HEK293 (cell line): ENCODE measurements around the gene ELOVL3.

Experiments used
- CTCF ChIA-PET: fragments of 350-600 bp; formaldehyde crosslinking; extraction: SDS; loops from one replicate; lab custom pipeline; 2021; ENCODE audit warnings: antibody characterized with exemption; lab: Yijun Ruan, JAX
- POLR2A ChIA-PET: fragments of 300-600 bp; formaldehyde crosslinking; extraction: SDS; loops from one replicate; lab custom pipeline; 2020; ENCODE audit warnings: antibody characterized with exemption, inconsistent platforms; lab: Yijun Ruan, JAX
- H3K27ac ChIP-seq: fragments of 200-500 bp; sonication (Bioruptor generic); 2 replicates; pipeline ENCODE4 v1.5.1; 2014; ENCODE audit warnings: low read depth, low read length, control low read depth, inconsistent platforms; ENCODE audit errors: extremely low read depth
- H3K36me3 ChIP-seq, 2 experiments: fragments of 200-500 bp in 1 of 2; sonication (Bioruptor generic) in 1 of 2; 1 replicate in 1 of 2; 2 replicates in 1 of 2; pipeline ENCODE4 v1.5.1; 2014 to 2017; ENCODE audit warnings: inconsistent platforms in 2 of 2, low read length in 2 of 2; ENCODE audit not compliant: control insufficient read depth in 2 of 2, insufficient read depth in 1 of 2
- H3K4me1 ChIP-seq: fragments of 200-500 bp; sonication (Bioruptor generic); 2 replicates; pipeline ENCODE4 v1.5.1; 2014; ENCODE audit warnings: mild to moderate bottlenecking, low read length, inconsistent platforms; ENCODE audit not compliant: control insufficient read depth, insufficient read depth
- H3K4me3 ChIP-seq: 2 replicates; pipeline ENCODE4 v1.5.1; 2011; ENCODE audit warnings: low read depth, mild to moderate bottlenecking, control low read depth, low read length, moderate library complexity
- H3K9me3 ChIP-seq: fragments of 200-500 bp; sonication (Bioruptor generic); 2 replicates; pipeline ENCODE4 v1.5.1; 2014; ENCODE audit warnings: low read depth, low read length, inconsistent platforms; ENCODE audit not compliant: control insufficient read depth, insufficient read depth
- GLIS2 ChIP-seq: fragments of 450-650 bp; formaldehyde crosslinking; IDR thresholded peaks from 2 replicates; pipeline ENCODE4 v1.5.1; 2016; ENCODE audit warnings: missing biosample characterization, missing genetic modification characterization
- HOXC10 ChIP-seq: sonication (generic); formaldehyde crosslinking; IDR thresholded peaks from 2 replicates; pipeline ENCODE4 v1.8.1; 2023; ENCODE audit warnings: mild to moderate bottlenecking, missing genetic modification reagents
- HOXD13 ChIP-seq: sonication (generic); formaldehyde crosslinking; IDR thresholded peaks from 2 replicates; pipeline ENCODE4 v1.8.0; 2022; ENCODE audit warnings: missing genetic modification reagents, borderline replicate concordance
- YY2 ChIP-seq: fragments of 450-650 bp; formaldehyde crosslinking; IDR thresholded peaks from 2 replicates; pipeline ENCODE4 v1.5.1; 2016; ENCODE audit warnings: missing biosample characterization, missing genetic modification characterization
- ZNF121 ChIP-seq: fragments of 450-650 bp; formaldehyde crosslinking; IDR thresholded peaks from 2 replicates; pipeline ENCODE4 v1.5.1; 2016; ENCODE audit warnings: missing biosample characterization, missing genetic modification characterization
- ZNF175 ChIP-seq: fragments of 450-650 bp; formaldehyde crosslinking; IDR thresholded peaks from 2 replicates; pipeline ENCODE4 v1.5.1; 2016; ENCODE audit warnings: missing biosample characterization, missing genetic modification characterization
- ZNF19 ChIP-seq: fragments of 450-650 bp; formaldehyde crosslinking; IDR thresholded peaks from 2 replicates; pipeline ENCODE4; 2016; ENCODE audit warnings: missing biosample characterization, missing genetic modification characterization, low read depth
- ZNF211 ChIP-seq: fragments of 450-650 bp; formaldehyde crosslinking; IDR thresholded peaks from 2 replicates; pipeline ENCODE4 v1.5.1; 2016; ENCODE audit warnings: low read depth, missing biosample characterization, missing genetic modification characterization
- ZNF239 ChIP-seq: fragments of 450-650 bp; formaldehyde crosslinking; IDR thresholded peaks from 2 replicates; pipeline ENCODE4 v1.5.1; 2016; ENCODE audit warnings: missing biosample characterization, missing genetic modification characterization
- ZNF76 ChIP-seq: fragments of 450-650 bp; formaldehyde crosslinking; IDR thresholded peaks from 2 replicates; pipeline ENCODE4; 2016; ENCODE audit warnings: low read depth, missing biosample characterization, missing genetic modification characterization, borderline replicate concordance
- ZNF776 ChIP-seq: fragments of 450-650 bp; formaldehyde crosslinking; IDR thresholded peaks from 2 replicates; pipeline ENCODE4 v1.5.0; 2017; ENCODE audit warnings: missing biosample characterization, missing genetic modification characterization, borderline replicate concordance
- ZXDB ChIP-seq: fragments of 450-650 bp; formaldehyde crosslinking; IDR thresholded peaks from 2 replicates; pipeline ENCODE4 v1.5.1; 2016; ENCODE audit warnings: missing biosample characterization, missing genetic modification characterization
- TF ChIP-seq, protein P1 (sequence below): IDR thresholded peaks from 2 replicates; pipeline ENCODE4 v1.6.1; 2011; ENCODE audit warnings: mild to moderate bottlenecking, low read depth, low read length, borderline replicate concordance
- TF ChIP-seq, protein P2 (sequence below): fragments of 450-650 bp; formaldehyde crosslinking; IDR thresholded peaks from 2 replicates; pipeline ENCODE4 v1.5.1; 2017; ENCODE audit warnings: missing biosample characterization, missing genetic modification characterization
- TF ChIP-seq, protein P3 (sequence below): fragments of 450-650 bp; formaldehyde crosslinking; IDR thresholded peaks from 2 replicates; pipeline ENCODE4; 2016; ENCODE audit warnings: missing biosample characterization, missing genetic modification characterization

The ELOVL3 gene

DNA sequence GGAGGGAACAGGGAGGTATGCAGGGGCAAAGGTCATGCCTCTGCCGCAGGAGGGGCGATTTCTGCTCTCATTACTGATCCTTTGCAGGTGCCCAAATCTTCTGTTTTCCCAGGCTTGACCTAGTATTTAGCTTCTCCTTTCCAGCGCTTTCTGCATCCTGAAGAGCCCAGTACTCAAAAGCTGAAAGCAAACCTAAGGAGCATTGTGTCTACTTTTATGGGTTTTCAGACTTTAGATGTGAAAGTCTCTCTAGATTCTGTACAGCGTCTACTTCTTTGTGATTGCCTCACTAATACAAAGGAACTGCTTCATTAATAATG lies 19.8 kb downstream of the ELOVL3 start:
- peak overlapping the region; percentile 60 for H3K4me3 ChIP-seq
- H3K27ac ChIP-seq: peak overlapping the region; percentile 56
- TF ChIP-seq ZNF211 (tag by site-specific recombination): no peak
- TF ChIP-seq ZNF76 (tag by site-specific recombination): 0 out of 2 replicates have a peak, but pooled peaks have one; percentile 16
- 0 out of 2 replicates have a peak, but pooled peaks have one; percentile 4 for TF ChIP-seq YY2 (tag by site-specific recombination)
- TF ChIP-seq, all 188 proteins: peak for 2
- Histone ChIP-seq H3K9me3 (no peaks in the 10 kb centered on the region), H3K36me3 (peaks cover 0 to 12% of the 10 kb centered on the region in 2 experiments; a peak in 2 of 3 replicates), H3K4me1 (peaks cover 21% of the 10 kb centered on the region)
- CTCF ChIA-PET: interaction anchor here (0.5 to 4.3 kb wide), 10 partner anchors 11 to 758 kb away, joined by 3 to 28 read pairs (median 4); no protein-coding TSS in a partner anchor
- POLR2A ChIA-PET: interaction anchor here (0.8 to 1.6 kb wide), 9 partner anchors 11 to 131 kb away, joined by 3 to 9 read pairs (median 4); no protein-coding TSS in a partner anchor

DNA sequence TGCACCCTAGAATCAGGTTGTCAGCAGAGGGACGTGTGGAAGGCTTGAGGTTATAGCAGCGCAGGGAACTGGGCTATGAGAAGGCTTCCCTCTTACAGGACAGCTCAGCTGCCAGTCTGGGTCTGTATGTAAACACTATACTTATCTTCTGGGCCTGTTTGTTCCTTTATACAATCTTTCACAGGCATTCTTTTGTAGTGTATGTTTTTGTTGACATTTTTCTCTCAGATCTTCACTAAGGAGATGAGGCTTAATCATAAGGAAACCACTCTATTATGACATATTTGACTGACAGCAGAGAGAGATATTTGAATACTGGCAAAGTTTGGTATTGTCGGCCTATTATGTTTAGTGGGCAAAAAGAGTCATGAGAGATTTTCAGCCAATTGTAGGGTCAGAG lies 20.2 kb downstream of the ELOVL3 start:
- CTCF ChIA-PET: interaction anchor here (0.5 to 4.3 kb wide), 7 partner anchors 11 to 758 kb away, joined by 3 to 28 read pairs (median 3); no protein-coding TSS in a partner anchor
- Histone ChIP-seq H3K4me3 (peak overlapping the region; percentile 60), H3K27ac (peak overlapping the region; percentile 56; the same call in 1 of the 2 replicates), H3K9me3 (no peaks in the 10 kb centered on the region), H3K36me3 (peaks cover 0 to 12% of the 10 kb centered on the region in 2 experiments; a peak in 2 of 3 replicates), H3K4me1 (peaks cover 21% of the 10 kb centered on the region)
- TF ChIP-seq ZNF776 (tag by site-specific recombination): no peak
- TF ChIP-seq, protein P1, sequence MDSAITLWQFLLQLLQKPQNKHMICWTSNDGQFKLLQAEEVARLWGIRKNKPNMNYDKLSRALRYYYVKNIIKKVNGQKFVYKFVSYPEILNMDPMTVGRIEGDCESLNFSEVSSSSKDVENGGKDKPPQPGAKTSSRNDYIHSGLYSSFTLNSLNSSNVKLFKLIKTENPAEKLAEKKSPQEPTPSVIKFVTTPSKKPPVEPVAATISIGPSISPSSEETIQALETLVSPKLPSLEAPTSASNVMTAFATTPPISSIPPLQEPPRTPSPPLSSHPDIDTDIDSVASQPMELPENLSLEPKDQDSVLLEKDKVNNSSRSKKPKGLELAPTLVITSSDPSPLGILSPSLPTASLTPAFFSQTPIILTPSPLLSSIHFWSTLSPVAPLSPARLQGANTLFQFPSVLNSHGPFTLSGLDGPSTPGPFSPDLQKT: no peak
- no peak for TF ChIP-seq ZNF121
- TF ChIP-seq ZNF175 (tag by site-specific recombination): no peak
- POLR2A ChIA-PET: interaction anchor here (1.6 kb wide), 1 partner anchor 11 kb away, joined by 8 read pairs; no protein-coding TSS in a partner anchor

DNA sequence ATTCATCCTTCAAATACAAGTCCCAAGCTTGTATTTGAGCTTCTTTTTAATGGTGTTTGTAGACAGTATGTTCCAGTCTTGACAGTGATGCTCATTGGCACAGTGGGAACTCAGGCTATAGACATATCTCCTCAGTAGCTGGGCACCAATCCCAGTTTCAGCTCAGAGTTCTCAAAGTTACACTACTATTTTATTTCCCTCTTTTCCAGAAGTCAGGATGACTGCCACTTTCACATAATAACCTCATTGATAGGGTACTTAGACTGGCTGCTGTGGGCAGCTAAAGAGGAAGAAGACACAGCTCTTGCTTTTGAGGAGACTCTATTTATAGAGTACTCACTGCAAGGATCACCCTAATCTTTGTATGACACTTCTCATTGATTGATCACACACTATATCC lies 21.6 kb downstream of the ELOVL3 start:
- Histone ChIP-seq H3K9me3 (no peaks in the 10 kb centered on the region), H3K36me3 (peaks cover 0 to 12% of the 10 kb centered on the region in 2 experiments; a peak in 2 of 3 replicates), H3K4me1 (peaks cover 21% of the 10 kb centered on the region), H3K27ac (no peak overlapping the region), H3K4me3 (no peak overlapping the region)
- CTCF ChIA-PET: interaction anchor here (0.7 to 4.6 kb wide), 6 partner anchors 17 to 156 kb away, joined by 3 to 31 read pairs (median 4); no protein-coding TSS in a partner anchor
- TF ChIP-seq HOXC10 (CRISPR knock-in tag): no peak
- no peak for TF ChIP-seq ZNF175 (tag by site-specific recombination)
- TF ChIP-seq, protein P2, sequence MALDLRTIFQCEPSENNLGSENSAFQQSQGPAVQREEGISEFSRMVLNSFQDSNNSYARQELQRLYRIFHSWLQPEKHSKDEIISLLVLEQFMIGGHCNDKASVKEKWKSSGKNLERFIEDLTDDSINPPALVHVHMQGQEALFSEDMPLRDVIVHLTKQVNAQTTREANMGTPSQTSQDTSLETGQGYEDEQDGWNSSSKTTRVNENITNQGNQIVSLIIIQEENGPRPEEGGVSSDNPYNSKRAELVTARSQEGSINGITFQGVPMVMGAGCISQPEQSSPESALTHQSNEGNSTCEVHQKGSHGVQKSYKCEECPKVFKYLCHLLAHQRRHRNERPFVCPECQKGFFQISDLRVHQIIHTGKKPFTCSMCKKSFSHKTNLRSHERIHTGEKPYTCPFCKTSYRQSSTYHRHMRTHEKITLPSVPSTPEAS (tag by site-specific recombination): no peak
- no peak for TF ChIP-seq HOXD13 (CRISPR knock-in tag)
- TF ChIP-seq ZNF19 (tag by site-specific recombination): no peak
- TF ChIP-seq, protein P3, sequence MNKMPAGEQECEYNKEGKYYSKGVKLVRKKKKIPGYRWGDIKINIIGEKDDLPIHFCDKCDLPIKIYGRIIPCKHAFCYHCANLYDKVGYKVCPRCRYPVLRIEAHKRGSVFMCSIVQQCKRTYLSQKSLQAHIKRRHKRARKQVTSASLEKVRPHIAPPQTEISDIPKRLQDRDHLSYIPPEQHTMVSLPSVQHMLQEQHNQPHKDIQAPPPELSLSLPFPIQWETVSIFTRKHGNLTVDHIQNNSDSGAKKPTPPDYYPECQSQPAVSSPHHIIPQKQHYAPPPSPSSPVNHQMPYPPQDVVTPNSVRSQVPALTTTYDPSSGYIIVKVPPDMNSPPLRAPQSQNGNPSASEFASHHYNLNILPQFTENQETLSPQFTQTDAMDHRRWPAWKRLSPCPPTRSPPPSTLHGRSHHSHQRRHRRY: no peak
- no peak for TF ChIP-seq ZNF239 (tag by site-specific recombination)
- no peak for TF ChIP-seq GLIS2 (tag by site-specific recombination)
- no peak for TF ChIP-seq ZXDB (tag by site-specific recombination)
- POLR2A ChIA-PET: interaction anchor here (1.0 to 1.2 kb wide), 3 partner anchors 16 to 22 kb away, joined by 3 to 5 read pairs (median 3); partner anchors contain the start of gene ELOVL3
